ENCODE results near the gene PNMA6F. TPM values are rescaled to one million over a fixed set of nuclear protein-coding genes. Genes with fewer than 3 reads are reported as not detected.

PNMA6F gene
- total RNA-seq, 4 donors from 2014 or later: not detected

GRCh38 chrX:153318811-153319210 is 2.8 kb downstream of the PNMA6F start:
- no peak for TF ChIP-seq POLR2A (IDR thresholded peaks at IDR 0.05)
- TF ChIP-seq CTCF (IDR thresholded peaks at IDR 0.05): no peak
- no peak for DNase-seq (ENCODE audit: low spot score in 2 of 2)
- intact Hi-C loops (cut with DNase I; ENCODE audit: low total_unique reads): no loop called here
- no peak overlapping the region for H3K4me3 ChIP-seq (ENCODE audit: low read depth, poor library complexity, severe bottlenecking)
- 61 to 86% methylated on average over 3 to 7 of the region's 7 CpGs for WGBS, 2 donors

GRCh38 chrX:153317996-153318722 is 3.4 kb downstream of the PNMA6F start:
- no peak for TF ChIP-seq POLR2A (IDR thresholded peaks at IDR 0.05)
- TF ChIP-seq CTCF (IDR thresholded peaks at IDR 0.05): no peak
- intact Hi-C loops (cut with DNase I; ENCODE audit: low total_unique reads): no loop called here
- H3K4me3 ChIP-seq (ENCODE audit: low read depth, poor library complexity, severe bottlenecking): no peak overlapping the region
- DNase-seq (ENCODE audit: low spot score in 2 of 2): no peak
- WGBS, 2 donors: 90 to 97% methylated on average over 4 to 20 of the region's 20 CpGs

GRCh38 chrX:153317306-153317705 is 4.3 kb downstream of the PNMA6F start:
- no peak for DNase-seq (ENCODE audit: low spot score in 2 of 2)
- WGBS, 2 donors: 66 to 82% methylated on average over 3 to 7 of the region's 8 CpGs
- no peak overlapping the region for H3K4me3 ChIP-seq (ENCODE audit: low read depth, poor library complexity, severe bottlenecking)
- no peak for TF ChIP-seq POLR2A (IDR thresholded peaks at IDR 0.05)
- no peak for TF ChIP-seq CTCF (IDR thresholded peaks at IDR 0.05)
- intact Hi-C loops (cut with DNase I; ENCODE audit: low total_unique reads): no loop called here

GRCh38 chrX:153312842-153313241 is 8.7 kb downstream of the PNMA6F start:
- H3K4me3 ChIP-seq (ENCODE audit: low read depth, poor library complexity, severe bottlenecking): no peak overlapping the region
- DNase-seq (ENCODE audit: low spot score in 2 of 2): no peak
- WGBS, 2 donors: 43% methylated on average over 1 of the region's 1 CpG; no CpG with 5 or more reads in 1 of the 2 donors
- intact Hi-C loops (cut with DNase I; ENCODE audit: low total_unique reads): no loop called here
- no peak for TF ChIP-seq POLR2A (IDR thresholded peaks at IDR 0.05)
- no peak for TF ChIP-seq CTCF (IDR thresholded peaks at IDR 0.05)

- DNase-seq (ENCODE audit: low spot score in 2 of 2): no peak
- no peak overlapping the region for H3K4me3 ChIP-seq (ENCODE audit: low read depth, poor library complexity, severe bottlenecking)
- 77% methylated on average over 4 to 5 of the region's 5 CpGs for WGBS, 2 donors
- TF ChIP-seq CTCF (IDR thresholded peaks at IDR 0.05) (no peak), POLR2A (IDR thresholded peaks at IDR 0.05) (no peak)
- intact Hi-C loops (cut with DNase I; ENCODE audit: low total_unique reads): no loop called here
Measured at GRCh38 chrX:153312041-153312440, 9.5 kb downstream of the PNMA6F start.

- intact Hi-C loops (cut with DNase I; ENCODE audit: low total_unique reads): no loop called here
- no peak overlapping the region for H3K4me3 ChIP-seq (ENCODE audit: low read depth, poor library complexity, severe bottlenecking)
- TF ChIP-seq CTCF (IDR thresholded peaks at IDR 0.05) (no peak), POLR2A (IDR thresholded peaks at IDR 0.05) (no peak)
- WGBS, 2 donors: 75 to 86% methylated on average over 6 to 9 of the region's 9 CpGs
- DNase-seq (ENCODE audit: low spot score in 2 of 2): no peak
Measured at GRCh38 chrX:153310901-153311300, 10.7 kb downstream of the PNMA6F start.
